HG02759 (cell line): ENCODE data around the gene LILRA6.
"Not testable (repeated sequence)": the region's sequence is repeated elsewhere in the genome, so short reads cannot be mapped to it uniquely, and the experiment has no call there.

Experiments used
- ATAC-seq: cut with Tn5 transposase; IDR thresholded peaks from one replicate; pipeline ENCODE4 v1.9.1; 2021; ENCODE audit warnings: mild to moderate bottlenecking, moderate library complexity; ENCODE audit not compliant: unreplicated experiment

LILRA6 gene

GRCh38 chr19:54242646-54243045 lies at the start of gene LILRA6:
LILRA6 (minus strand) TSS chr19:54242790.
- ATAC-seq = not testable (repeated sequence)

- ATAC-seq = not testable (repeated sequence)
Measured at GRCh38 chr19:54289160-54289559, 46.6 kb upstream of the LILRA6 start.

- no peak for ATAC-seq
Measured at GRCh38 chr19:54287456-54287855, 44.9 kb upstream of the LILRA6 start.

- not testable (repeated sequence) for ATAC-seq
Measured at GRCh38 chr19:54286283-54286682, 43.7 kb upstream of the LILRA6 start.

- not testable (repeated sequence) for ATAC-seq
Measured at GRCh38 chr19:54285427-54286056, 43.0 kb upstream of the LILRA6 start.

- no peak for ATAC-seq
Measured at GRCh38 chr19:54282686-54283470, 40.3 kb upstream of the LILRA6 start.

- ATAC-seq = not testable (repeated sequence)
Measured at GRCh38 chr19:54281729-54282075, 39.1 kb upstream of the LILRA6 start.

- no peak for ATAC-seq
Measured at GRCh38 chr19:54281007-54281728, 38.6 kb upstream of the LILRA6 start, which contains the start of gene LILRB2. LILRB2 (minus strand) TSS chr19:54281110; CDS start chr19:54280496, 614 bp downstream.

GRCh38 chr19:54280441-54280840 lies 37.9 kb upstream of the LILRA6 start:
- ATAC-seq = not testable (repeated sequence)

- not testable (repeated sequence) for ATAC-seq
Measured at GRCh38 chr19:54280025-54280424, 37.4 kb upstream of the LILRA6 start.

- ATAC-seq = no peak
Measured at GRCh38 chr19:54279406-54279962, 36.9 kb upstream of the LILRA6 start.

- not testable (repeated sequence) for ATAC-seq
Measured at GRCh38 chr19:54278571-54279195, 36.1 kb upstream of the LILRA6 start.

- ATAC-seq = not testable (repeated sequence)
Measured at GRCh38 chr19:54278056-54278455, 35.5 kb upstream of the LILRA6 start.

GRCh38 chr19:54277111-54277615 lies 34.6 kb upstream of the LILRA6 start:
- not testable (repeated sequence) for ATAC-seq

GRCh38 chr19:54275951-54276350 lies 33.4 kb upstream of the LILRA6 start:
- ATAC-seq = no peak

GRCh38 chr19:54274516-54274915 lies 31.9 kb upstream of the LILRA6 start:
- ATAC-seq = not testable (repeated sequence)

GRCh38 chr19:54273821-54274220 lies 31.2 kb upstream of the LILRA6 start:
- no peak for ATAC-seq

GRCh38 chr19:54272181-54272580 lies 29.6 kb upstream of the LILRA6 start:
- ATAC-seq = not testable (repeated sequence)

- ATAC-seq = not testable (repeated sequence)
Measured at GRCh38 chr19:54271587-54271986, 29.0 kb upstream of the LILRA6 start.

- ATAC-seq = no peak
Measured at GRCh38 chr19:54271106-54271505, 28.5 kb upstream of the LILRA6 start.
